Hematopoietic multipotent progenitor cell treated with erythropoietin and hydrocortisone succinate and interleukin-3 and kit ligand, for 6 days (in vitro differentiated cells): Measurements from ENCODE around the gene RAB4B.
A peak's percentile ranks its signal among the peaks of the same experiment; 100 is the strongest.
"Not testable (repeated sequence)": the region's sequence is repeated elsewhere in the genome, so short reads cannot be mapped to it uniquely, and the experiment has no call there.

Source experiments
- DNase-seq: peaks from one replicate; pipeline ENCODE4 v3.0.0-alpha.2; 2015

The RAB4B gene

DNA sequence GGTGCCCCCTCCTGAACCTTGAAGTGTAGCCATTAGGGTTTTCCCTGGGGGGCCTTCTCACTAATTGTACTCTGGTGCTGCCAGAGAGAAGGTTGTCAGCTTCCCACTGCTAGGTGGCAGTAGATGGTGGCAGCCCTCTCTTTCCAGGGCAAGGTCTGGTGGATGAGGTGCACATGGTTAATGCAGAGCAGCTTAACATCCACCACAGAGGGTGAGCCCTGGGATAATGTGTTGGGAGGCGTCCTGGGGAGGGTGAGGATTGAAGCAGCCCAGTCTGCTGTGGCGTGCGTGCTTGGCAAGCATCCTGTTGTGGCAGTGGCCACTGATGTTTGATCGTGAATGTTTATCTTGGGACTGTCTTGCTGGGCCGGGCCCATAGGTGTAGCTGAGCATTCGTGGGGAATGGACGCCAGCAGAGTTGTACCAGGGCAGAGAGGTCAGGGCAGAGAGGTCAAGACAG lies 26.8 kb downstream of the RAB4B start:
- no peak for DNase-seq

GRCh38 chr19:40805258-40805868 lies 27.3 kb downstream of the RAB4B start:
- no peak for DNase-seq

DNA sequence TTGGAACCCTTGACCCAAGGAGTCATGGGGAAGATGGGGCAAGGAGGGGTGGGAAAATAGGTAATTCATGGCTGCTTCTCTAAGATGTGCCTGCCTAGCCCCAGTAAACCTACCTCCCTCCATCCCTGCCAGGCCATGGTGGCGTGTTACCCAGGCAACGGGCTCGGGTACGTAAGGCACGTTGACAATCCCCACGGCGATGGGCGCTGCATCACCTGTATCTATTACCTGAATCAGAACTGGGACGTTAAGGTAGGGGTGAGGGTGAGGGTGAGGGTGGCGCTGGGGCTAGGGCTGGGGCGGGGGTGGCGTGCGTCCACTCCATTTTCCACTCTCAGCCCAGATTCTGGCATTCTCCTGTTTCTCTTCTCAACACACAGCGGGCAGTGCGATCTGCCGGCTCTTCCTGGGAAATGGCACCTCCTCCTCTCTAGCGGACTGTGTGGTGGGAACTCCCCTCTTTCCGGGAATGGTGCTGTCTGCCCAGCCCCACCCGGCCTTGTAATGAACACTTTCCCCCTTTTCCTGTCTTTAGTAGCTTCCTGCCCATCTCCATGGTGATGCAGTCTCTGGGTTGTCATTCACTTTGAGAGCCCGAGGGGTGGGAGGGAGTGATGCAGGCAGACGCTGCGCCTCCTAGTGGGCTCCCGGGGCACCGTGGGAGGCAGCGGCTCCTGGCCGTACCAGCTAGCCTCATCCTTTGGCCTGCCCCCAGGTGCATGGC lies 28.5 kb downstream of the RAB4B start:
- peak; percentile 89 for DNase-seq

DNA sequence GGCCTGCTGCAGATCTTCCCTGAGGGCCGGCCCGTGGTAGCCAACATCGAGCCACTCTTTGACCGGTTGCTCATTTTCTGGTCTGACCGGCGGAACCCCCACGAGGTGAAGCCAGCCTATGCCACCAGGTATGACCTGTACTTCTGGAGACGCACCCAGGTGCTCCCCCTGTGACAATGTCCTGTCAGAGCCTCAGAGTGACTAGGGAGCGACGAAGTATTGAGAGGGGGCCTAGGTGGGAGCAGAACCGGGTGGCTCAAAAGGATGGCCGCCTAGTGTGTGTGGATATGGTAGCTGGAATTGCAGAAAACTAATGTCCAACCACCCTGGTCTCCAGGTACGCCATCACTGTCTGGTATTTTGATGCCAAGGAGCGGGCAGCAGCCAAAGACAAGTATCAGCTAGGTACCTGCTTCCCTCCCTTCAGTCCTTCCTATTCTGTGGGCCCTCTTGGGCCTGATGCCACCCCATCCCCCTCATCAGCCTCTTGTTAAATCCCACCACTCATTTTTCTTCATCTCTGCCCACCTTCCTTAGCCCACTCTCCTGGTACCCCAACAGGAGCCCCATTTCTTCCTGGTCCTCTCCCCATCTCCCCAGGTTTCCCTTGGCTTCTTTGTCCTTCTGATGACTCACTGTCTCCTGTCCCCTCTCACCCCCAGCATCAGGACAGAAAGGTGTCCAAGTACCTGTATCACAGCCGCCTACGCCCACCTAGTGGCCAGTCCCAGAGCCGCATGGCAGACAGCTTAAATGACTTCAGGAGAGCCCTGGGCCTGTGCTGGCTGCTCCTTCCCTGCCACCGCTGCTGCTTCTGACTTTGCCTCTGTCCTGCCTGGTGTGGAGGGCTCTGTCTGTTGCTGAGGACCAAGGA lies 29.3 kb downstream of the RAB4B start:
- DNase-seq, result no peak

DNA sequence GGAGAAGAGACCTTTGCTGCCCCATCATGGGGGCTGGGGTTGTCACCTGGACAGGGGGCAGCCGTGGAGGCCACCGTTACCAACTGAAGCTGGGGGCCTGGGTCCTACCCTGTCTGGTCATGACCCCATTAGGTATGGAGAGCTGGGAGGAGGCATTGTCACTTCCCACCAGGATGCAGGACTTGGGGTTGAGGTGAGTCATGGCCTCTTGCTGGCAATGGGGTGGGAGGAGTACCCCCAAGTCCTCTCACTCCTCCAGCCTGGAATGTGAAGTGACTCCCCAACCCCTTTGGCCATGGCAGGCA lies 29.9 kb downstream of the RAB4B start:
- DNase-seq, result no peak

GRCh38 chr19:40808497-40808896 lies 30.4 kb downstream of the RAB4B start:
- no peak for DNase-seq

DNA sequence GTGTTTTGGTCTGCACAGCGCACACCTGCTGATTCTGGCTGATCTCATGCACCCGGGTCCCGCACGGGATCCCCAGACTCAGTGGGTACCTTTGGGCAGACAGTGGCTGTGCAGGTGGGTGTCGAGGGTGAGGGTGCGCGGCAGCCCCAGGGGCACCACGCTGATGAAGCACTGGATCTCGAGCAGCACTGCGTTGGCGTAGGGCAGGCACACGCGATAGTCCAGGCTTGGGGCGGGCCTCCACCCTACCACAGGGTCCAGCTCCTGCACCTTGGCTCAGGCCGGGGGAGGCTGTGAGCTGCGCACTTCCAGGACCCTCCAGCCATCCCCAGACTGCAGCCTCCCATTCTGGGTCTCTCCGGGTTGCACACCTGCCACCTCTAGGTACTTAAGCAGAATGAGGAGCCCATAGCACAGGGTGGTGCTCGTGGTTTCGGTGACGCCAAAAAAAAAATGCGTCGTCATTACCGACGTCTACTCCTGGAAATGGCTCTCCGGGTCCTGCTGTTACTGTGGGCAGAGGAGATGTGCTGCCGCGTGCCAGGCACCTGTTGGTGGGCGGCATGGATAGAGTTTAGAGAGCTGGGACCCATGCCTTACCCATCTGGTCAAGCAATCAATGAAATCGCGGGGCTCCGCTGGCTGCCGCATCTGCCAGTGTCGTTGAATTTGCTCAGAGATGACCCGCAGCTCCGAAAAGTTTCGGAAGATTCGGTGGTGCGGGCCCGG lies 31.5 kb downstream of the RAB4B start:
- DNase-seq, result no peak

GRCh38 chr19:40810160-40810559 lies 32.1 kb downstream of the RAB4B start:
- DNase-seq, result no peak

DNA sequence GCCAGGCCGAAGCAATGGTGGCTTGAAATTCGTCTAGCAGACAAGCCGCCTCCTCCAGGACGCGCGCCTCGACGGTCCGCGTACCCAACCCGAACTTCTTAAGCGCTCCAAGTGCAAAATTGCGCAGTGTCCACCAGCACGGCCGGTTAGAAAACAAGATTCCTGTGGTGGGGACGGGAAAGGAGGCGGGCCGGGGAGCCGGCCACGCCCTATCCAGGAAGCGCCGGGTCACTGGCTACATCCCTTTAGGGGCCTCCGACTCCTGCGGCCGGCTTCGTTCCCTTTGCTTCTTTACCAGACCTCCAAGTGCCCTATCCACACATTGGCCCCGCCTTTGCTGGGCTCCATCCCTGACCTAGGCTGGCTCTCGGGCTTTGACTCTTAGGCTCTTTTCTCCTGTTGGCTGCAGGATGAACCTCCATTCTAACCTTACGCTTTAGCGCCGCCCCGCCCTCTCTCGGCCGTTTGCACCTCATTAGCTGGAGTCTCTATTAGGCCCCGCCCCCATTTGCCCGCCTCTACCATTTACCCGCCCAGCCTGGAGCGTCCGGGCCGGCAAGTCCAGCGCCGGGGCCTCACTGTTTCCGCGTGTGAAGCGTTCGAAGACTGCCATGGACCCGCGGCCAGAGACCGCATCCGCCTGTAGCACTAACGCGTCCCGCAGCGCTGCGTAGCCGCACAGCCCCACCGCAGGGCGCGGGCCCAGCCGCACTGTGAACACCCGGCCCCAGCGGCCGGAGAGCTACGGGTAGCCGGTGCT lies 32.8 kb downstream of the RAB4B start:
- DNase-seq, result peak; percentile 78

DNA sequence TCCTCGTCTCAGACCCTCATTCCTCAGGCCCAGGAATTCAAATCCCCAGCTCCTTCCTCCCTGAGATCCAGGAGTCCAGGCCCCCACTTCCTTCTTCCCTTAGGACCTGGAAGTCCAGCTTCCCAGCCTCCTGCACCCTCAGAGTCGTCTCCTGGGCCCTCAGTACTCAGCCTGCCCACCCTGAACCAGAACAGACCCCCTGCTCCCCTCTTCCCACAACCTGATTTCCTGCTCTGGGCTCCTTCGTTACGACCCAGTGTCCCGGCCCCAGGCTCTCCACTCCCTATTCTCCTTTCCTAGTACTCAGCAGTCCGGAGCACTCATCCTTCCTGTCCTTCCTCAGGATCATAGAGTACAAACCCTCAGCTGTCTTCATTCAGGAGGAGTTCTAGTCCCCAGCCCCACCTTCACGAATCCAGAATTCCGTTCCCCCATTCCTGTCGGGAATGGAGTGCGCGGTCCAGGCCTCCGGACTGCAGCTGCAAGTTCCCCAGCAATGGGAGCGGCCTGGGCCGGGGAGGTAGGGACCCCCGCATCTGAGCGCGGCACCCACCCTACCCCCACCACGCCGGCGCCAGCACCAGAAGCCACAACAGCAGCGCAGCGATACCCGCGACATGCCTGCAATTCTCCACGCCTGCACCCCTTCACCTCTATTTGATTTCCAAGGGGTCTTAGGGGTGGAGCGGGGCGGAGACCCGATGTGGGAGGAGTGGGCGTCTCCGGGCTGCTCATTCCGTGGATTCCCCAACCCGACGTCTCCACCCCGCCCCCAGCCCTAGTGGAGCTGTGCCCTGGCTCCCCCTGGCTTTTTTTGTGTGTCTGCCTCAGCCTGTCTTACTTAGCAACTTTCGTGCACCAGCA lies 33.7 kb downstream of the RAB4B start:
- peak; percentile 65 for DNase-seq

DNA sequence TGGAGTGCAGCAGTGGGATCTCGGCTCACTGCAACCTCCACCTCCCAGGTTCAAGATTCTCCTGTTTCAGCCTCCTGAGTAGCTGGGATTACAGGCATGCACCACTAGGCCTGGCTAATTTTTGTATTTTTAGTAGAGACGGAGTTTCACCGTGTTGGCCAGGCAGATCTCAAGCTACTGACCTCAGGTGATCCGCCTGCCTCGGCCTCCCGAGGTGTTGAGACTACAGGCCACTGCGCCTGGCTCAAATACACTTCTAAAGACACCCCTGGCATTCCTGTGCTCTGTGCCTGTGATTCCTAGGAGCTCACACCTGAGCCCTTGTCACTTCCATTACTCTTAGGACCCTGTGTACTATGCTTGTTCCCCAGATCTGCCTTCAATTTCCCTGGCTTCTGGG lies 34.5 kb downstream of the RAB4B start:
- DNase-seq, result not testable (repeated sequence)

DNA sequence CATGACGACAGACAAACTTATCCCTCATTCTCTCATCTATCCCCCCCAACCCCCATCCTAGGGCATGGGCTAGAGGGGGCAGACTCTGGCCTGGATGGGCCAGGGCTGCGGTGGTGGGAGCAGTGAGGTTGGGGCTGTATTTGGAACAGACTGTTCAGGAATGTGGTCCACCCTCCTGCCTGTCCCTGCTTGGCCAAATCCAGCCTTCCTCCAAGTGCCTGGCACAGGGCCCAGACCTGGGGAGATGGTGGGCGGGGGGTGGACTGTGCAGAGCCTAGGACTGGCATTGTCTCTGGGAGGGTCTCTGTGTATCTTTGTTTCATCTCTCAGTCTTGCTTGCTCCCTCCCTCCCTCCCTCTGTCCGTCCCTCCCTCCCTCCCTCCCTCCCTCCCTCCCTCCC lies 35.1 kb downstream of the RAB4B start:
- no peak for DNase-seq

GRCh38 chr19:40815223-40815622 lies 37.2 kb downstream of the RAB4B start:
- DNase-seq, result no peak

DNA sequence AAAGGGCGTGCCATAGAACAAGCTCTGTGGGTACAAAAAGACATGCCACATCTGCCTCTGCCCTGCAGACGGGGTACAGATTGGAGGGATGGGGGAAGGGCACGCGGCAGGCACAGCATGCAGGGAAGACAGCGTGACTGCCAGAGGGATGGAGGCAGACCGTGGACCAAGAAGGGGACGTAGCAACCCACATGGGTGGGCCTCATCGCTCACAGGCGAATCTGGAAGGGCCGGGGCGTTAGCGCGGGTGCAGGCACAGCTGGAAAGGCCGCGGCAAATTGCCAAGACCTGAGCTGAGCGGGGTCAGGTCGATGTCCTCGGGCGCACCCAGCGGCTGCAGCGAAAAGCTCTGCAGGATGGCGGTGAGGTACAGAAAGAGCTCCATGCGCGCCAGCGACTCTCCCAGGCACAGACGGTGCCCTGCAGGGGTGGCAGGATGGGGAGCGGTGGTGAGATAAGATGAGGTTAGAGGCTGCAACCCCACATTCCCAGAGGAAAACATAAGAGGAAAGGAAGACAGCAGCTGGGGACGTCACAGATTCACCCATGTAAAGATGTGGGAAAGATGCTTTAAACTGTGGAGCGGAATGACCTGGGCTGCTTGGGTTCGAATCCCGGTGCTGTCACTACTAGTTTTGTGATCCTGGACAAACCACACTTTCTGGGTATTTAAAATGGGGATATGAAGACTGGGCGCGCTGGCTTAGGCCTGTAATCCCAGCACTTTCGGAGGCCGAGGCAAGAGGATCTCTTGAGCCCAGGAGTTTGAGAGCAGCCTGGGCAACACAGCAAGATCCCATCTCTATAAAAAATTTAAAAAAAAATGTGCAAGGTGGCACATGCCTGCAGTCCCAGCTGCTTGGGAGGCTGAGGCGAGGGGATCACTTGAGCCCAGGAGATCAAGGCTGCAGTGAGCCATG lies 40.7 kb downstream of the RAB4B start:
- DNase-seq, result peak; percentile 78

GRCh38 chr19:40819479-40820234 lies 41.6 kb downstream of the RAB4B start:
- peak; percentile 73 for DNase-seq

DNA sequence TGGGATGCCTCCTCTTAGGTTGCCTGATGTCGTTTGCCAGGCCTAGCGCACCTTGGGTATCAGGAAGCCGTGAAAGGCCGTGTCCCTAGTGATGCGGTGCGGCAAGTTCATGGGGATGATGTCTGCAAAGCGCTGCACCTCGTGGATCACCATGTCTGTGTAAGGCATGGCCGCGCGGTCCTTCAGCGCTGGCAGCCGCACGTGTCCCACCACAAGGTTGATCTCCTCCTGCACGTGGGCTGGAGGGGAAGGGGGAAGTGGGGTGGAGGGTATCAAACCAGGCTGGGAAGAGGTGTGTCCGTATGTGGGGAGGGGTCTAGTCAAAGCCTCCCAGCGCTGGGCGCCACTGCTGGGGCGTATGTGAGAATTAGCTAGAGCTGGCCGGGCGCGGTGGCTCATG lies 44.1 kb downstream of the RAB4B start:
- no peak for DNase-seq

- DNase-seq, result peak; percentile 95
Observed at GRCh38 chr19:40822704-40823553, 44.9 kb downstream of the RAB4B start.

DNA sequence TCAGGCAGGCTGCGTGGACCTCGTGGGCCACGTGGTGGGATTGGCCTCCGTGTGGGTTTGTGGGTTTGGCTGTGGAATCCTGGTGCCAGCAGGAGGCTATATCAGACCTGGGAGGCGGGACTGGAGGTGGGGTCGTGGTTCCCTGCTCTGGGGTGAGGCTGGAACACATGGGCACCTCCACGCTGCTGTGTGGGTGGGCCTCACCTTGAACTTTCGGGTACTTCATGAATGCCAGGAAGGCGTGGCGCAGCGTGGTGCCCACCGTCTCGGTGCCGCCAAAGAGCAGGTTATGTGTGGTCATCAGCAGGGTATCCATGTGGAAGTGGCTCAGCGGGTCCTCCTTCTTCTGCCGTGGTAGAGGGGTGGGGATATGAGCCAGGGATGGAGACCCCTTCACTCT lies 46.9 kb downstream of the RAB4B start:
- not testable (repeated sequence) for DNase-seq
